Measurements from ENCODE around the gene RAD51B.

- TF ChIP-seq CTCF (IDR thresholded peaks at IDR 0.05) (no peak), POLR2AphosphoS5 (IDR thresholded peaks at IDR 0.05) (no peak), POLR2A (IDR thresholded peaks at IDR 0.05) (no peak), EP300 (IDR thresholded peaks at IDR 0.05) (no peak)
Observed at GRCh38 chr14:68427550-68427890, 607.9 kb downstream of the RAD51B start.
